ENCODE measurements around the gene TMEM61.

Gene TMEM61

GRCh38 chr1:54950006-54950368 is 30.4 kb upstream of the TMEM61 start:
- ChIA-PET POLR2A (interaction anchor here (0.6 kb wide), 1 partner anchor 47 kb away, joined by 3 read pairs; no protein-coding TSS in a partner anchor), CTCF (interaction anchor here (1.0 to 17.7 kb wide), 18 partner anchors 8 to 1635 kb away, joined by 3 to 609 read pairs (median 8); partner anchors contain the start of gene BSND)
- no peak for TF ChIP-seq CTCF (IDR thresholded peaks at IDR 0.05; ENCODE audit: control extremely low read depth, extremely low read depth, low read depth, missing control alignments)

GRCh38 chr1:54950369-54951163 is 29.9 kb upstream of the TMEM61 start:
- CTCF ChIA-PET: interaction anchor here (0.8 to 17.7 kb wide), 20 partner anchors 9 to 1635 kb away, joined by 3 to 609 read pairs (median 6); partner anchors contain the start of gene BSND
- TF ChIP-seq CTCF (IDR thresholded peaks at IDR 0.05; ENCODE audit: control extremely low read depth, extremely low read depth, low read depth, missing control alignments): peak; percentile 71
- DNase-seq (ENCODE audit: extremely low spot score): peak; percentile 74
- POLR2A ChIA-PET: interaction anchor here (0.6 kb wide), 1 partner anchor 46 kb away, joined by 3 read pairs; no protein-coding TSS in a partner anchor

More at GRCh38 chr1:54950006-54950368, 30.4 kb upstream of the TMEM61 start:
- DNase-seq (ENCODE audit: extremely low spot score): no peak

GRCh38 chr1:54951810-54952226 is 28.6 kb upstream of the TMEM61 start:
- no peak for DNase-seq (ENCODE audit: extremely low spot score)
- CTCF ChIA-PET: interaction anchor here (0.9 to 17.7 kb wide), 8 partner anchors 13 to 326 kb away, joined by 3 to 609 read pairs (median 17); partner anchors contain the start of gene BSND
- no peak for TF ChIP-seq CTCF (IDR thresholded peaks at IDR 0.05; ENCODE audit: control extremely low read depth, extremely low read depth, low read depth, missing control alignments)
- POLR2A ChIA-PET: no interaction called here

GRCh38 chr1:54952950-54953718 is 27.3 kb upstream of the TMEM61 start:
- CTCF ChIA-PET: interaction anchor here (1.1 to 17.7 kb wide), 3 partner anchors 9 to 40 kb away, joined by 5 to 609 read pairs (median 6); partner anchors contain the start of gene BSND
- TF ChIP-seq CTCF (IDR thresholded peaks at IDR 0.05; ENCODE audit: control extremely low read depth, extremely low read depth, low read depth, missing control alignments): no peak

GRCh38 chr1:54953846-54954245 is 26.6 kb upstream of the TMEM61 start:
- no peak for DNase-seq (ENCODE audit: extremely low spot score)
- CTCF ChIA-PET: interaction anchor here (1.1 to 17.7 kb wide), 3 partner anchors 9 to 39 kb away, joined by 5 to 609 read pairs (median 6); partner anchors contain the start of gene BSND
- POLR2A ChIA-PET: no interaction called here
- no peak for TF ChIP-seq CTCF (IDR thresholded peaks at IDR 0.05; ENCODE audit: control extremely low read depth, extremely low read depth, low read depth, missing control alignments)

More at GRCh38 chr1:54952950-54953718, 27.3 kb upstream of the TMEM61 start:
- POLR2A ChIA-PET: no interaction called here
- DNase-seq (ENCODE audit: extremely low spot score): no peak

GRCh38 chr1:54955359-54955758 is 25.1 kb upstream of the TMEM61 start:
- no peak for TF ChIP-seq CTCF (IDR thresholded peaks at IDR 0.05; ENCODE audit: control extremely low read depth, extremely low read depth, low read depth, missing control alignments)
- ChIA-PET CTCF (interaction anchor here (0.9 kb wide), 1 partner anchor 10 kb away, joined by 3 read pairs; no protein-coding TSS in a partner anchor), POLR2A (no interaction called here)

More at GRCh38 chr1:54955359-54955758, 25.1 kb upstream of the TMEM61 start:
- no peak for DNase-seq (ENCODE audit: extremely low spot score)
